ENCODE data around the gene SLC30A7.

The SLC30A7 gene

GRCh38 chr1:101030881-101031280 lies 135.0 kb downstream of the SLC30A7 start:
- DNase-seq: no peak
